Heart left ventricle (tissue), 16 donors: ENCODE measurements around the gene MALRD1. TPM values are rescaled to one million over a fixed set of nuclear protein-coding genes. Genes with fewer than 3 reads are reported as not detected.

Source experiments
- ATAC-seq, 4 donors: fragments of 200-7000 bp; cut with Tn5 transposase; one replicate each; pipeline ENCODE4 v1.9.1; 2020 to 2022; ENCODE audit warnings: moderate library complexity in 4 of 4, mild to moderate bottlenecking in 3 of 4, moderate number of reproducible peaks in 1 of 4
- DNase-seq, 5 donors: peaks; one replicate each; pipeline ENCODE4 v3.0.0-alpha.2; 2020
- H3K27ac ChIP-seq, 12 donors: fragments of 200-600 bp; sonication (generic) in 4 of 12; one replicate each; pipeline versions ENCODE4 v1.5.0 to v1.8.0; 2016 to 2022; ENCODE audit warnings: mild to moderate bottlenecking in 2 of 12
- H3K27me3 ChIP-seq, 9 donors: fragments of 200-600 bp; sonication (generic) in 2 of 9; one replicate each; pipeline versions ENCODE4 v1.5.1 to v1.8.0; 2016 to 2022; ENCODE audit warnings: mild to moderate bottlenecking in 3 of 9
- H3K36me3 ChIP-seq, 9 donors: fragments of 200-600 bp; sonication (generic) in 2 of 9; one replicate each; pipeline versions ENCODE4 v1.5.0 to v1.8.0; 2018 to 2022; ENCODE audit warnings: mild to moderate bottlenecking in 2 of 9
- H3K4me1 ChIP-seq, 12 donors: fragments of 200-600 bp; sonication (generic) in 4 of 12; one replicate each; pipeline versions ENCODE4 v1.5.0 to v1.8.0; 2016 to 2022; ENCODE audit warnings: mild to moderate bottlenecking in 3 of 12
- H3K4me3 ChIP-seq, 12 donors: fragments of 200-600 bp; sonication (generic) in 4 of 12; one replicate each; pipeline versions ENCODE4 v1.5.0 to v1.8.0; 2017 to 2022; ENCODE audit warnings: mild to moderate bottlenecking in 9 of 12, moderate library complexity in 4 of 12
- H3K9me3 ChIP-seq, 12 donors: fragments of 200-600 bp; sonication (generic) in 4 of 12; one replicate each; pipeline versions ENCODE4 v1.5.0 to v1.8.0; 2016 to 2022; ENCODE audit warnings: mild to moderate bottlenecking in 1 of 12
- CTCF ChIP-seq, 12 donors: fragments of 200-600 bp; sonication (generic) in 4 of 12; IDR thresholded peaks; one replicate each; pipeline versions ENCODE4 v1.5.0 to v1.8.0; 2018 to 2022; ENCODE audit warnings: antibody characterized with exemption in 12 of 12, mild to moderate bottlenecking in 5 of 12
- POLR2A ChIP-seq, 2 donors: fragments of 450-650 bp; IDR thresholded peaks; one replicate each; pipeline ENCODE4 v1.6.1; 2017; ENCODE audit warnings: antibody characterized with exemption in 2 of 2, mild to moderate bottlenecking in 2 of 2, moderate library complexity in 2 of 2
- WGBS, 4 donors: extraction: QIAGEN DNeasy Blood & Tissue Kit in 2 of 4; methylation state at CpG; one replicate each; pipeline versions ENCODE4 v1.1.5 to v1.1.7; 2013 to 2018; 5-methylcytosine and 5-hydroxymethylcytosine counted together
- intact Hi-C, 10 donors: fragments of 100-400 bp; cut with DNase I; formaldehyde crosslinking; loops; one replicate each; pipeline versions ENCODE4 v1.11.1 to v1.14.2; 2022
- polyA plus RNA-seq, 2 donors: library from polyadenylated mRNA; stranded (reverse); fragments of 200-250 nt; gene quantifications; one replicate each; pipeline ENCODE4 v1.2.3, GENCODE V29; 2013
- total RNA-seq, 9 donors: library from RNA; depleted of rRNA in 2 of 9; stranded (reverse); fragments of >200 nt in 2 of 9; fragmentation: NEBNext Ultra II Directional in 3 of 9; extraction: Animal tissue kit (Norgen Biotek cat#: 25700) in 3 of 9; gene quantifications; one replicate each; pipeline versions ENCODE4 v1.1.0 to v1.2.4, GENCODE V29; 2016 to 2023
- donor health status: ischemic (EF 13 %, LVEDD 7.1; RV severe dilation, severe dysfunction).
- donor health status: healthy with polysubstance abuse.
- donor health status: DM: no; HTN: yes; CAD: no.
- donor health status: DM: no; HTN: no; CAD: no.
- donor health status: ischemic (EF 25% LVEDD 6.9; RV normal size, moderate dysfunction).
- donor health status: ischemic (EF 25% LVEDD 5.7; RV mildly dilated, moderate dysfunction).
- donor health status: healthy.
- donor health status: DM: yes; HTN: yes; CAD: no.
- donor health status: ischemic (EF 35%, LVEDD 5.7; RV mildly dilated, moderate dysfunction).
- donor health status: nonischemic (EF 11% LVEDD 7.7; RV severe dilation, severe dysfunction).
- donor health status: DM: yes; HTN: yes; CAD: no.
- donor health status: PGD.
- donor health status: ischemic (EF 29% LVEDD 5.4; RV normal size, mild dysfunction).
- donor health status: nonischemic (EF 23%, LVEDD 6.1; RV moderate dilation, normal function).

The MALRD1 gene
- total and polyA plus RNA-seq, 11 donors, result 0.12 to 1.1 (median 0.37) TPM; not detected in 1

- intact Hi-C loops, result no loop called here
These were observed 164.0 kb downstream of the MALRD1 start for GRCh38 chr10:19212590-19212989.

GRCh38 chr10:19221216-19221615, 172.6 kb downstream of the MALRD1 start:
- intact Hi-C loops, result no loop called here
- H3K36me3 ChIP-seq, result no peaks in the 10 kb centered on the region
- no peaks in the 10 kb centered on the region for H3K9me3 ChIP-seq
- DNase-seq (no peak), ATAC-seq (no peak)
- TF ChIP-seq POLR2A (IDR thresholded peaks at IDR 0.05), result no peak
- H3K27me3 ChIP-seq, result no peaks in the 10 kb centered on the region
- no peak overlapping the region for H3K4me3 ChIP-seq
- WGBS, 4 donors, result 84 to 92% (median 88%) methylated on average over 3 of the region's 3 CpGs
- H3K27ac ChIP-seq, result no peak overlapping the region
- no peaks in the 10 kb centered on the region for H3K4me1 ChIP-seq

More at GRCh38 chr10:19212590-19212989, 164.0 kb downstream of the MALRD1 start:
- Histone ChIP-seq H3K4me3 (no peak overlapping the region), H3K36me3 (no peaks in the 10 kb centered on the region), H3K27me3 (no peaks in the 10 kb centered on the region), H3K9me3 (no peaks in the 10 kb centered on the region), H3K4me1 (no peaks in the 10 kb centered on the region), H3K27ac (no peak overlapping the region)
- ATAC-seq (no peak), DNase-seq (no peak)
- 45 to 53% (median 47%) methylated on average over 5 of the region's 5 CpGs for whole genome bisulfite sequencing, 4 donors
- no peak for TF ChIP-seq POLR2A (IDR thresholded peaks at IDR 0.05)
- TF ChIP-seq CTCF (IDR thresholded peaks at IDR 0.05), result no peak

- Histone ChIP-seq H3K4me3 (no peak overlapping the region), H3K27ac (no peak overlapping the region), H3K9me3 (no peaks in the 10 kb centered on the region), H3K27me3 (no peaks in the 10 kb centered on the region), H3K4me1 (no peaks in the 10 kb centered on the region), H3K36me3 (no peaks in the 10 kb centered on the region)
- DNase-seq (no peak), ATAC-seq (no peak)
- TF ChIP-seq CTCF (IDR thresholded peaks at IDR 0.05) (no peak), POLR2A (IDR thresholded peaks at IDR 0.05) (no peak)
- WGBS, 4 donors, result 62 to 77% (median 73%) methylated on average over 2 of the region's 2 CpGs
- intact Hi-C loops, result no loop called here
These were observed 177.4 kb downstream of the MALRD1 start for GRCh38 chr10:19226025-19226424.

- DNase-seq (no peak), ATAC-seq (no peak)
- no peak overlapping the region for H3K4me3 ChIP-seq
- no peaks in the 10 kb centered on the region for H3K36me3 ChIP-seq
- no peak for TF ChIP-seq CTCF (IDR thresholded peaks at IDR 0.05)
- no peak for TF ChIP-seq POLR2A (IDR thresholded peaks at IDR 0.05)
- intact Hi-C loops, result no loop called here
- H3K9me3 ChIP-seq, result peaks cover 0 to 4% (median 0%) of the 10 kb centered on the region in 12 donors
- H3K27me3 ChIP-seq, result no peaks in the 10 kb centered on the region
- 73 to 85% (median 82%) methylated on average over 1 of the region's 1 CpG for WGBS, 4 donors
- H3K27ac ChIP-seq, result no peak overlapping the region
- no peaks in the 10 kb centered on the region for H3K4me1 ChIP-seq
These were observed 182.4 kb downstream of the MALRD1 start for GRCh38 chr10:19231034-19231433.
